NB4 (cell line): ENCODE data around the gene PDGFRA.

Source experiments
- DNase-seq: peaks from one replicate; pipeline ENCODE4 v3.0.0; 2010; ENCODE audit warnings: low read depth
- H3K4me3 ChIP-seq: one replicate; pipeline ENCODE4 v1.5.1; 2011; ENCODE audit warnings: mild to moderate bottlenecking, low read depth, low read length, moderate library complexity
- MYC ChIP-seq: IDR thresholded peaks from 2 replicates; pipeline ENCODE4 v1.6.1; 2011; ENCODE audit warnings: low read depth, low read length
- POLR2A ChIP-seq: IDR thresholded peaks from 2 replicates; pipeline ENCODE4 v1.6.1; 2011; ENCODE audit warnings: mild to moderate bottlenecking; ENCODE audit not compliant: insufficient read length; ENCODE audit errors: extremely low read depth
- TF ChIP-seq, protein P1 (sequence below): IDR thresholded peaks from 2 replicates; pipeline ENCODE4 v1.6.1; 2011; ENCODE audit warnings: low read depth, low read length
- TF ChIP-seq, protein P2 (sequence below): IDR thresholded peaks from one replicate; pipeline ENCODE4 v1.5.1; 2012; ENCODE audit warnings: low read depth, low read length

PDGFRA gene

DNA sequence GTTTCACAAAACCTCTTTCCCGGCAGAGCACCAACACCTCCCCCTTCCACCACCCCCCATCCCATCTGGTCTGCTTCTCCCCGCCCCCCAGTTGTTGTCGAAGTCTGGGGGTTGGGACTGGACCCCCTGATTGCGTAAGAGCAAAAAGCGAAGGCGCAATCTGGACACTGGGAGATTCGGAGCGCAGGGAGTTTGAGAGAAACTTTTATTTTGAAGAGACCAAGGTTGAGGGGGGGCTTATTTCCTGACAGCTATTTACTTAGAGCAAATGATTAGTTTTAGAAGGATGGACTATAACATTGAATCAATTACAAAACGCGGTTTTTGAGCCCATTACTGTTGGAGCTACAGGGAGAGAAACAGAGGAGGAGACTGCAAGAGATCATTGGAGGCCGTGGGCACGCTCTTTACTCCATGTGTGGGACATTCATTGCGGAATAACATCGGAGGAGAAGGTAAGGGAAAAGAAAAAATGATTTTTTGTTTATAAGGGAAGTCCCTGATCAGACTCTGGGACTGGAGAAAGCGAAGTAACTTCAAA is at the start of gene PDGFRA:
Gene PDGFRA, plus strand, starts transcription at position 333 of the 541 bp plus-strand sequence. CDS start 29,476 bp downstream, outside the sequence.
- no peak within 1 kb of the TSS for H3K4me3 ChIP-seq
- TF ChIP-seq, protein P1, sequence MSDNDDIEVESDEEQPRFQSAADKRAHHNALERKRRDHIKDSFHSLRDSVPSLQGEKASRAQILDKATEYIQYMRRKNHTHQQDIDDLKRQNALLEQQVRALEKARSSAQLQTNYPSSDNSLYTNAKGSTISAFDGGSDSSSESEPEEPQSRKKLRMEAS = no peak
- TF ChIP-seq, protein P2, sequence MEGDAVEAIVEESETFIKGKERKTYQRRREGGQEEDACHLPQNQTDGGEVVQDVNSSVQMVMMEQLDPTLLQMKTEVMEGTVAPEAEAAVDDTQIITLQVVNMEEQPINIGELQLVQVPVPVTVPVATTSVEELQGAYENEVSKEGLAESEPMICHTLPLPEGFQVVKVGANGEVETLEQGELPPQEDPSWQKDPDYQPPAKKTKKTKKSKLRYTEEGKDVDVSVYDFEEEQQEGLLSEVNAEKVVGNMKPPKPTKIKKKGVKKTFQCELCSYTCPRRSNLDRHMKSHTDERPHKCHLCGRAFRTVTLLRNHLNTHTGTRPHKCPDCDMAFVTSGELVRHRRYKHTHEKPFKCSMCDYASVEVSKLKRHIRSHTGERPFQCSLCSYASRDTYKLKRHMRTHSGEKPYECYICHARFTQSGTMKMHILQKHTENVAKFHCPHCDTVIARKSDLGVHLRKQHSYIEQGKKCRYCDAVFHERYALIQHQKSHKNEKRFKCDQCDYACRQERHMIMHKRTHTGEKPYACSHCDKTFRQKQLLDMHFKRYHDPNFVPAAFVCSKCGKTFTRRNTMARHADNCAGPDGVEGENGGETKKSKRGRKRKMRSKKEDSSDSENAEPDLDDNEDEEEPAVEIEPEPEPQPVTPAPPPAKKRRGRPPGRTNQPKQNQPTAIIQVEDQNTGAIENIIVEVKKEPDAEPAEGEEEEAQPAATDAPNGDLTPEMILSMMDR = no peak
- TF ChIP-seq MYC = no peak
- no peak for TF ChIP-seq POLR2A

GRCh38 chr4:54184581-54184980 is 44.5 kb upstream of the PDGFRA start:
- no peak for DNase-seq
- TF ChIP-seq POLR2A = no peak
- TF ChIP-seq, protein P1 = no peak
- TF ChIP-seq MYC = no peak
- TF ChIP-seq, protein P2 = no peak
- H3K4me3 ChIP-seq = no peak overlapping the region

More for the DNA sequence above, at the start of gene PDGFRA:
- DNase-seq = no peak

- no peak for TF ChIP-seq POLR2A
- TF ChIP-seq, protein P1 = no peak
- TF ChIP-seq, protein P2 = peak; percentile 5
- TF ChIP-seq MYC = no peak
- DNase-seq = peak; percentile 7
- H3K4me3 ChIP-seq = no peak overlapping the region
These were observed 43.9 kb upstream of the PDGFRA start for GRCh38 chr4:54185044-54185780.

DNA sequence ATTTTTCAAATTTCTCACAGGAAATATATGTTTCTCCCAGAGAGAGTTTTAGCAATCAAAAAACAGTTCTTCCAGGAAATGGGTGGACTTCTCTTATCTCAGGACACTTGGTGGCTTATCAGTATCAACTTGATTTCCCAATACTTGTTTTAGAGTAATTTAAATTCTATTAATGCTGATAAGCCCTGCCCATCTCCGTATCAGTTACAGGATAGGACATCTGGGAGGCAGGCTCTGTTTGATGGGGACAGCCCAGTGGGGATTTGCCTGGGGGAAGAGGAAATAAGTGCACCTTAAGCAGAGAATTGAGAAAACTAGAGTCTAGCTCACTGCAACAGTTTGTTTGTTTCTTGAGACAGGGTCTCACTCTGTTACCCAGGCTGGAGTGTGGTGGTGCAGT is 43.2 kb upstream of the PDGFRA start:
- no peak for DNase-seq
- no peak overlapping the region for H3K4me3 ChIP-seq
- TF ChIP-seq POLR2A (no peak), MYC (no peak)
- TF ChIP-seq, protein P1 = no peak
- TF ChIP-seq, protein P2 = no peak

DNA sequence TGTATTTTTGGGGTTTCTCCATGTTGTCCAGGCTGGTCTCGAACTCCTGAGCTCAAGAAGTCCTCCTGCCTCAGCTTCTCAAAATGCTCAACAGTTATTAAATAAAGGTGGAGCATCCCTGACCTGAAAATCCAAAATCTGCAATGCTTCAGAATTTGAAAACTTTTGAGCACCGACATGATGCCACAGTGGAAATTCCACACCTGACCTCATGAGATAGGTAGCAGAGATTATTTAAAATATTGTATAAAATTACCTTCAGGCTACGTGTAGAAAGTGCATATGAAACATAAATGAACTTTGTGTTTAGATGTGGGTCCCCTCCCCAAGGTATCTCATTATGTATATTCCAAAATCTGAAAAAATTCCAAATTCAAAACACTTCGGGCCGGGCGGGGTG is 42.7 kb upstream of the PDGFRA start:
- DNase-seq = no peak
- TF ChIP-seq, protein P2 = no peak
- no peak for TF ChIP-seq POLR2A
- no peak for TF ChIP-seq MYC
- TF ChIP-seq, protein P1 = no peak

More for the DNA sequence above, 42.7 kb upstream of the PDGFRA start:
- no peak overlapping the region for H3K4me3 ChIP-seq
